Heart right ventricle (tissue), 16 donors: Measurements from ENCODE around the gene NT5M. TPM values are rescaled to one million over a fixed set of nuclear protein-coding genes. Genes with fewer than 3 reads are reported as not detected.
A peak's percentile ranks its signal among the peaks of the same experiment; 100 is the strongest.

ENCODE experiments used
- ATAC-seq, 8 donors: fragments of 200-7000 bp; cut with Tn5 transposase; one replicate each; pipeline ENCODE4 v1.9.1; 2020; ENCODE audit warnings: mild to moderate bottlenecking in 8 of 8, moderate library complexity in 8 of 8, moderate number of reproducible peaks in 1 of 8
- DNase-seq, 2 donors: peaks; one replicate each; pipeline ENCODE4 v3.0.0-alpha.2; 2020
- H3K27ac ChIP-seq, 10 donors: fragments of 200-600 bp; sonication (generic) in 2 of 10; one replicate each; pipeline versions ENCODE4 v1.5.0 to v1.8.0; 2020 to 2022; ENCODE audit warnings: mild to moderate bottlenecking in 3 of 10
- H3K27me3 ChIP-seq, 7 donors: fragments of 200-600 bp; one replicate each; pipeline ENCODE4 v1.8.0; 2021 to 2022; ENCODE audit warnings: mild to moderate bottlenecking in 2 of 7
- H3K36me3 ChIP-seq, 9 donors: fragments of 200-600 bp; sonication (generic) in 1 of 9; one replicate each; pipeline versions ENCODE4 v1.5.0 to v1.8.0; 2020 to 2022; ENCODE audit warnings: mild to moderate bottlenecking in 2 of 9
- H3K4me1 ChIP-seq, 9 donors: fragments of 200-600 bp; sonication (generic) in 1 of 9; one replicate each; pipeline versions ENCODE4 v1.5.0 to v1.8.0; 2020 to 2022; ENCODE audit warnings: mild to moderate bottlenecking in 4 of 9
- H3K4me3 ChIP-seq, 10 donors: fragments of 200-600 bp; sonication (generic) in 2 of 10; one replicate each; pipeline versions ENCODE4 v1.5.0 to v1.8.0; 2020 to 2022; ENCODE audit warnings: mild to moderate bottlenecking in 7 of 10, moderate library complexity in 2 of 10
- H3K9me3 ChIP-seq, 11 donors: fragments of 200-600 bp in 10 of 11; sonication (generic) in 2 of 11; one replicate each; pipeline versions ENCODE4 v1.5.0 to v1.8.0; 2013 to 2022; ENCODE audit warnings: mild to moderate bottlenecking in 2 of 11, control low read depth in 1 of 11, moderate library complexity in 1 of 11
- CTCF ChIP-seq, 9 donors: fragments of 200-600 bp; sonication (generic) in 2 of 9; IDR thresholded peaks; one replicate each; pipeline versions ENCODE4 v1.5.0 to v1.8.0; 2021 to 2022; ENCODE audit warnings: antibody characterized with exemption in 9 of 9, mild to moderate bottlenecking in 5 of 9, moderate library complexity in 1 of 9
- WGBS, 2 donors: extraction: QIAGEN DNeasy Blood & Tissue Kit; methylation state at CpG; one replicate each; pipeline ENCODE4 v1.1.7; 2013; ENCODE audit warnings: inconsistent platforms in 1 of 2; 5-methylcytosine and 5-hydroxymethylcytosine counted together
- intact Hi-C, 10 donors: fragments of 100-400 bp; cut with DNase I; formaldehyde crosslinking; loops; one replicate each; pipeline versions ENCODE4 v1.11.1 to v1.14.2; 2022
- polyA plus RNA-seq, 2 donors: library from polyadenylated mRNA; stranded (reverse); fragments of 200-250 nt; gene quantifications; one replicate each; pipeline ENCODE4 v1.2.3, GENCODE V29; 2013
- total RNA-seq, 10 donors: library from RNA; stranded (reverse); fragmentation: NEBNext Ultra II Directional in 3 of 10; extraction: Animal tissue kit (Norgen Biotek cat#: 25700) in 3 of 10; gene quantifications; one replicate each; pipeline versions ENCODE4 v1.2.1 to v1.2.4, GENCODE V29; 2021 to 2023
- donor health status: Arrhythmogenic right ventricular cardiomyopathy.
- donor health status: ischemic (EF 13 %, LVEDD 7.1; RV severe dilation, severe dysfunction).
- donor health status: healthy with polysubstance abuse.
- donor health status: DM: no; HTN: yes; CAD: no.
- donor health status: DM: no; HTN: no; CAD: no.
- donor health status: ischemic (EF 25% LVEDD 6.9; RV normal size, moderate dysfunction).
- donor health status: ischemic (EF 25% LVEDD 5.7; RV mildly dilated, moderate dysfunction).
- donor health status: healthy.
- donor health status: DM: yes; HTN: yes; CAD: no.
- donor health status: Ischemic cardiomyopathy.
- donor health status: ischemic (EF 35%, LVEDD 5.7; RV mildly dilated, moderate dysfunction).
- donor health status: nonischemic (EF 11% LVEDD 7.7; RV severe dilation, severe dysfunction).
- donor health status: DM: yes; HTN: yes; CAD: no.
- donor health status: PGD.
- donor health status: ischemic (EF 29% LVEDD 5.4; RV normal size, mild dysfunction).
- donor health status: nonischemic (EF 23%, LVEDD 6.1; RV moderate dilation, normal function).

Gene NT5M
- total and polyA plus RNA-seq, 12 donors, result 4.9 to 15.8 (median 9.8) TPM

GRCh38 chr17:17384961-17385360 is 81.8 kb downstream of the NT5M start:
- H3K9me3 ChIP-seq, result no peaks in the 10 kb centered on the region
- H3K4me1 ChIP-seq, result peaks cover 0 to 25% (median 5%) of the 10 kb centered on the region in 9 donors
- H3K27me3 ChIP-seq, result peaks cover 0 to 9% (median 0%) of the 10 kb centered on the region in 7 donors
- intact Hi-C loops, result no loop called here
- ATAC-seq, result no peak
- H3K4me3 ChIP-seq, result no peak overlapping the region
- no peak for DNase-seq
- TF ChIP-seq CTCF (IDR thresholded peaks at IDR 0.05), result no peak
- H3K36me3 ChIP-seq, result no peaks in the 10 kb centered on the region
- peak overlapping the region in 1 of 10 donors; percentile 58 for H3K27ac ChIP-seq
- 91 to 95% methylated on average over 8 of the region's 8 CpGs for WGBS, 2 donors

GRCh38 chr17:17385491-17385890 is 82.3 kb downstream of the NT5M start:
- Histone ChIP-seq H3K4me3 (no peak overlapping the region), H3K27me3 (peaks cover 0 to 9% (median 0%) of the 10 kb centered on the region in 7 donors), H3K27ac (peak overlapping the region in 7 of 10 donors; percentile 15 to 58 (median 35)), H3K9me3 (no peaks in the 10 kb centered on the region), H3K4me1 (peaks cover 0 to 25% (median 5%) of the 10 kb centered on the region in 9 donors), H3K36me3 (no peaks in the 10 kb centered on the region)
- intact Hi-C loops, result no loop called here
- ATAC-seq (peak in 6 of 8 donors; percentile 8 to 66 (median 40)), DNase-seq (peak in 1 of 2 donors; percentile 43)
- no peak for TF ChIP-seq CTCF (IDR thresholded peaks at IDR 0.05)
- 63 to 64% methylated on average over 11 of the region's 11 CpGs for WGBS, 2 donors

- no peak for TF ChIP-seq CTCF (IDR thresholded peaks at IDR 0.05)
- Histone ChIP-seq H3K4me1 (peaks cover 0 to 25% (median 5%) of the 10 kb centered on the region in 9 donors), H3K27me3 (peaks cover 0 to 9% (median 0%) of the 10 kb centered on the region in 7 donors), H3K9me3 (no peaks in the 10 kb centered on the region), H3K36me3 (no peaks in the 10 kb centered on the region), H3K4me3 (no peak overlapping the region), H3K27ac (peak overlapping the region in 5 of 10 donors; percentile 20 to 58 (median 52))
- WGBS, 2 donors, result 68 to 75% methylated on average over 15 of the region's 15 CpGs
- peak; percentile 58 to 68 for DNase-seq
- ATAC-seq, result peak; percentile 38 to 86 (median 54)
- intact Hi-C loops, result no loop called here
Measured at GRCh38 chr17:17386094-17386800, 83.1 kb downstream of the NT5M start.

GRCh38 chr17:17387017-17387497 is 83.9 kb downstream of the NT5M start:
- no peak overlapping the region for H3K4me3 ChIP-seq
- no peak overlapping the region for H3K27ac ChIP-seq
- no peak for ATAC-seq
- intact Hi-C loops, result no loop called here
- H3K9me3 ChIP-seq, result no peaks in the 10 kb centered on the region
- WGBS, 2 donors, result 88 to 90% methylated on average over 7 of the region's 7 CpGs
- DNase-seq, result no peak
- no peak for TF ChIP-seq CTCF (IDR thresholded peaks at IDR 0.05)
- H3K36me3 ChIP-seq, result no peaks in the 10 kb centered on the region
- H3K4me1 ChIP-seq, result peaks cover 0 to 25% (median 5%) of the 10 kb centered on the region in 9 donors
- peaks cover 0 to 3% (median 0%) of the 10 kb centered on the region in 7 donors for H3K27me3 ChIP-seq
